H1 (cell line): ENCODE results near the gene CRTC2. TPM values are rescaled to one million over a fixed set of nuclear protein-coding genes. Genes with fewer than 3 reads are reported as not detected.

ENCODE experiments used
- CTCF ChIA-PET: fragments of 300-600 bp; sonication (Branson Sonifier 250); formaldehyde crosslinking; loops from one replicate; lab custom pipeline; 2021; ENCODE audit not compliant: partially characterized antibody; lab: Charles Lee
- POLR2A ChIA-PET: fragments of 300-600 bp; sonication (Branson Sonifier 250); formaldehyde crosslinking; loops from one replicate; lab custom pipeline; 2021; ENCODE audit warnings: inconsistent platforms; ENCODE audit not compliant: partially characterized antibody; lab: Charles Lee
- DNase-seq, 2 experiments: peaks; one replicate each; pipeline versions ENCODE4 v3.0.0 to v3.0.0-alpha.2; 2010 to 2022; ENCODE audit warnings: low spot score in 2 of 2, low read depth in 1 of 2, mixed read lengths in 1 of 2
- FAIRE-seq: peaks from 2 replicates; lab custom pipeline; 2011; peaks lifted over from hg19 to GRCh38; lab: Jason Lieb, UNC
- H2AFZ ChIP-seq: 2 replicates; pipeline ENCODE4 v1.8.1; 2012; ENCODE audit warnings: low read length, inconsistent platforms
- H2AK5ac ChIP-seq: 2 replicates; pipeline ENCODE4 v1.6.1; 2013; ENCODE audit warnings: low read depth, low read length
- H2BK120ac ChIP-seq: replicated peaks from 2 replicates; pipeline ENCODE3; 2013; ENCODE audit warnings: low read depth, low read length, inconsistent platforms
- H2BK12ac ChIP-seq: 2 replicates; pipeline ENCODE4 v1.6.1; 2013; ENCODE audit warnings: low read depth, low read length
- H2BK15ac ChIP-seq: 2 replicates; pipeline ENCODE4 v1.6.1; 2013; ENCODE audit warnings: low read length
- H2BK20ac ChIP-seq: 2 replicates; pipeline ENCODE4 v1.6.1; 2013; ENCODE audit warnings: low read length
- H2BK5ac ChIP-seq: 2 replicates; pipeline ENCODE4 v1.6.1; 2013; ENCODE audit warnings: low read depth, low read length
- H3K14ac ChIP-seq: 2 replicates; pipeline ENCODE4 v1.6.1; 2013; ENCODE audit warnings: inconsistent platforms; ENCODE audit not compliant: insufficient read length
- H3K18ac ChIP-seq: 2 replicates; pipeline ENCODE4 v1.6.1; 2013; ENCODE audit warnings: low read length; ENCODE audit errors: extremely low read depth
- H3K23ac ChIP-seq: 2 replicates; pipeline ENCODE4 v1.6.1; 2013; ENCODE audit warnings: inconsistent platforms; ENCODE audit not compliant: insufficient read length
- H3K23me2 ChIP-seq: 2 replicates; pipeline ENCODE4 v1.6.1; 2013; ENCODE audit warnings: low read depth, low read length
- H3K27ac ChIP-seq: 2 replicates; pipeline ENCODE4 v1.6.1; 2011; ENCODE audit warnings: low read depth, low read length, inconsistent platforms
- H3K27me3 ChIP-seq, 4 experiments: replicated peaks in 1 of 4; 1 replicate in 1 of 4; 2 replicates in 3 of 4; pipeline versions ENCODE4 v1.6.1 to v1.8.1; 2011 to 2013; ENCODE audit warnings: low read length in 3 of 4, mild to moderate bottlenecking in 3 of 4, inconsistent platforms in 2 of 4, mixed read lengths in 2 of 4, moderate library complexity in 1 of 4; ENCODE audit not compliant: control insufficient read depth in 3 of 4, insufficient read depth in 3 of 4; ENCODE audit errors: extremely low read depth in 1 of 4
- H3K36me3 ChIP-seq, 4 experiments: 2 replicates each; pipeline versions ENCODE4 v1.6.1 to v1.8.1; 2011 to 2013; ENCODE audit warnings: mild to moderate bottlenecking in 4 of 4, low read length in 3 of 4, moderate library complexity in 2 of 4, control low read depth in 1 of 4, inconsistent platforms in 1 of 4; ENCODE audit not compliant: insufficient read depth in 4 of 4, control insufficient read depth in 2 of 4
- H3K4ac ChIP-seq: replicated peaks from 2 replicates; pipeline ENCODE3; 2013; ENCODE audit warnings: low read length, low read depth, mixed read lengths, inconsistent platforms; ENCODE audit not compliant: insufficient read length
- H3K4me1 ChIP-seq, 4 experiments: replicated peaks in 1 of 4; 1 replicate in 1 of 4; 2 replicates in 3 of 4; pipeline versions ENCODE4 v1.6.1 to v1.8.1; 2011 to 2013; ENCODE audit warnings: low read length in 3 of 4, inconsistent platforms in 2 of 4, mixed read lengths in 1 of 4; ENCODE audit not compliant: insufficient read depth in 4 of 4, control insufficient read depth in 3 of 4
- H3K4me2 ChIP-seq, 2 experiments: 2 replicates each; pipeline versions ENCODE4 v1.6.1 to v1.8.1; 2011 to 2013; ENCODE audit warnings: low read depth in 2 of 2, low read length in 2 of 2, control low read depth in 1 of 2, inconsistent platforms in 1 of 2, mild to moderate bottlenecking in 1 of 2; ENCODE audit not compliant: insufficient read depth in 1 of 2
- H3K4me3 ChIP-seq, 4 experiments: fragments of 200-600, 300-600 bp in 1 of 4; sonication (generic), shearing (Covaris generic), sonication (Bioruptor Twin) in 1 of 4; 2 replicates each; pipeline versions ENCODE4 v1.5.1 to v1.8.1; 2011 to 2016; ENCODE audit warnings: low read length in 4 of 4, low read depth in 3 of 4, control low read depth in 2 of 4, inconsistent platforms in 2 of 4, mild to moderate bottlenecking in 2 of 4, mixed read lengths in 1 of 4, moderate library complexity in 1 of 4; ENCODE audit not compliant: insufficient read depth in 2 of 4; ENCODE audit errors: extremely low read depth in 1 of 4
- H3K56ac ChIP-seq: replicated peaks from 2 replicates; pipeline ENCODE3; 2013; ENCODE audit warnings: low read depth, mild to moderate bottlenecking, mixed read lengths, low read length, inconsistent platforms; ENCODE audit not compliant: insufficient read length
- H3K79me1 ChIP-seq: 2 replicates; pipeline ENCODE4 v1.6.1; 2013; ENCODE audit warnings: low read depth, low read length, control low read depth
- H3K79me2 ChIP-seq, 2 experiments: 2 replicates each; pipeline versions ENCODE4 v1.6.1 to v1.8.1; 2012 to 2013; ENCODE audit warnings: low read length in 2 of 2, mild to moderate bottlenecking in 2 of 2, inconsistent platforms in 1 of 2; ENCODE audit not compliant: insufficient read depth in 2 of 2, control insufficient read depth in 1 of 2
- H3K9ac ChIP-seq, 4 experiments: replicated peaks in 1 of 4; 1 replicate in 1 of 4; 2 replicates in 3 of 4; pipeline versions ENCODE4 v1.6.1 to v1.8.1; 2011 to 2013; ENCODE audit warnings: low read depth in 3 of 4, low read length in 3 of 4, control low read depth in 2 of 4, mild to moderate bottlenecking in 2 of 4, moderate library complexity in 2 of 4, inconsistent platforms in 1 of 4; ENCODE audit errors: extremely low read depth in 1 of 4
- H3K9me3 ChIP-seq, 2 experiments: 2 replicates each; pipeline versions ENCODE4 v1.6.1 to v1.8.1; 2012 to 2013; ENCODE audit warnings: mild to moderate bottlenecking in 2 of 2, moderate library complexity in 2 of 2, control low read depth in 1 of 2, inconsistent platforms in 1 of 2, low read depth in 1 of 2, low read length in 1 of 2, mixed read lengths in 1 of 2; ENCODE audit not compliant: insufficient read depth in 2 of 2
- H4K20me1 ChIP-seq, 2 experiments: replicated peaks in 1 of 2; 2 replicates each; pipeline versions ENCODE3 to v1.8.1; 2011 to 2013; ENCODE audit warnings: inconsistent platforms in 2 of 2, low read length in 2 of 2, mild to moderate bottlenecking in 1 of 2; ENCODE audit not compliant: insufficient read depth in 2 of 2, control insufficient read depth in 1 of 2
- H4K5ac ChIP-seq: 2 replicates; pipeline ENCODE4 v1.6.1; 2013; ENCODE audit warnings: low read length, low read depth, mixed read lengths, inconsistent platforms; ENCODE audit not compliant: insufficient read length
- H4K8ac ChIP-seq: 2 replicates; pipeline ENCODE4 v1.8.0; 2013; ENCODE audit warnings: mild to moderate bottlenecking, moderate library complexity, low read length, inconsistent platforms; ENCODE audit not compliant: insufficient read depth; ENCODE audit errors: extremely low read depth
- H4K91ac ChIP-seq: replicated peaks from 2 replicates; pipeline ENCODE3; 2013; ENCODE audit warnings: low read length, mixed read lengths, inconsistent platforms; ENCODE audit not compliant: insufficient read length
- CTCF ChIP-seq, 3 experiments: IDR thresholded peaks; 1 replicate in 2 of 3; 2 replicates in 1 of 3; pipeline versions ENCODE4 v1.5.1 to v1.6.1; 2011; ENCODE audit warnings: low read length in 3 of 3, mild to moderate bottlenecking in 3 of 3, inconsistent platforms in 2 of 3, low read depth in 1 of 3, moderate library complexity in 1 of 3; ENCODE audit not compliant: insufficient read depth in 1 of 3; ENCODE audit errors: control extremely low read depth in 1 of 3
- MAFK ChIP-seq: IDR thresholded peaks from 2 replicates; pipeline ENCODE4 v1.6.1; 2012; ENCODE audit warnings: low read depth, mild to moderate bottlenecking, improper control_type of control experiment, low read length
- RAD21 ChIP-seq, 2 experiments: IDR thresholded peaks in 1 of 2; conservative IDR thresholded peaks in 1 of 2; 2 replicates each; pipeline ENCODE4 v1.6.1; 2011; ENCODE audit warnings: low read depth in 2 of 2, low read length in 2 of 2, improper control_type of control experiment in 1 of 2, inconsistent platforms in 1 of 2, mild to moderate bottlenecking in 1 of 2, moderate library complexity in 1 of 2
- WGBS, 2 experiments: shearing (Covaris generic) in 1 of 2; methylation state at CpG; one replicate each; pipeline versions ENCODE4 v1.1.6 to v1.1.7; 2013 to 2015; ENCODE audit warnings: low lambda C conversion rate in 2 of 2, mixed read lengths in 2 of 2, inconsistent platforms in 1 of 2, low coverage in 1 of 2, missing lambda C conversion rate in 1 of 2; ENCODE audit not compliant: insufficient replicate concordance in 2 of 2, insufficient coverage in 1 of 2, insufficient read length in 1 of 2; ENCODE audit errors: extremely low coverage in 1 of 2, missing lambda C conversion rate in 1 of 2; 5-methylcytosine and 5-hydroxymethylcytosine counted together
- polyA plus RNA-seq, 7 experiments: library from polyadenylated mRNA; depleted of rRNA in 3 of 7; stranded (reverse) in 5 of 7; unstranded in 2 of 7; fragments of >200 nt in 5 of 7; fragments of 200-250 nt in 2 of 7; gene quantifications; 1 replicate in 5 of 7; 2 replicates in 1 of 7; 4 replicates in 1 of 7; pipeline versions ENCODE4 v1.2.1 to v1.2.3, GENCODE V29; 2011 to 2013; ENCODE audit warnings: missing spikeins in 2 of 7, mixed read lengths in 2 of 7
- total RNA-seq: library from RNA; stranded (reverse); fragmentation: NEBNext Ultra II Directional; extraction: Animal tissue kit (Norgen Biotek cat#: 25700); gene quantifications from 2 replicates; pipeline ENCODE4 v1.2.1, GENCODE V29; 2021

CRTC2 gene
- total and polyA plus RNA-seq, 2 of the 8 experiments (the other 6 are each of a cell fraction or from before 2014, with no cell fraction given): 28.6 to 34.3 TPM

DNA sequence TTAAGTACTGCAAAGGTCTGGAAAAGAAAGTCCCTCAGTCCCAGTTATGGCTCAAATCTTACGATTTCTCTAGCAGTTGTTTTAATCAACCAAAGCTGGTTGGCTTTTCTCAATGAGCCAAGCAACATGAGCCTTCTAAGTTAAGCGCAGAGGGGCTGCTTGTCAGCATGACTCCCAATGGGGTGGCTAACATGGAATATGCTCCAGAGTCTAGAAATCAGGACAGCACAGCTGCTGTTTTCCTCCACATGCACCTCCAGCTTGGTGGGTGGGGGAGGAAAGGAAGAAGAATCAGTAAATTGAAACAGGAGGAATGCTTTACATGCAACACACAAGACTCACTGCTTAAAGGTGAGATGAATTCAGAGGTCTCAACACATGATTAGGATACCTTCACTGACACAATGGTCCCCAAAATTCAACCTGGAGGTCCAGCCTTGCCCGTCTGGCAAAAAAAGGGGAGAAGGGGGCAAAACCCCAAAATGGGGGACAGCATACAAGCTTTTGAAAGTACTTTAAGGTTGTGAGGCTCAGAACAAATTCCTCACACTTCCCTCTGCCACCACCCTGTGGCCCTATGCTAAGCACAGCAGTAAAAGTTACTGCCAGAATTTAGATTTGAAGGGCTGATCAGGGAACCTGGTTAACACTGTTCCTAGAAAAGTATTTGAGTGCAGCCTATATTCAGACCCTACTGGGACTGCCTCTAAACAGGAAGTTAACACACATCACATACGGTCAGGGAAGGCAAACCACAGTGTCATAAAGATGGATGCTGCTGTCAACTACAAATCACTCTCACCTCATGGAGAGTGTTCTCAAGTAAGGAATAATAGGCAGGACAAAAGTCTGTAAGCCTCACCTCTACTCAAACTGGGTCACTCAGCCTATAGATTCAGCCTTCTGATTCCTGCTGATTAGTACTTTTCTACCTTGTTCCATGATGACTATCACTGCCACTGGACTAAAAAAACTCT lies 38.2 kb downstream of the CRTC2 start:
- Histone ChIP-seq H3K14ac (no peak overlapping the region), H4K91ac (no peak overlapping the region), H4K5ac (no peak overlapping the region), H3K4me3 (peak overlapping the region; percentile 8 to 100 (median 53); a peak in 5 of 8 replicates), H2BK5ac (no peak overlapping the region), H2AK5ac (no peak overlapping the region), H4K8ac (no peak overlapping the region), H2AFZ (no peak overlapping the region), H3K9me3 (no peaks in the 10 kb centered on the region), H2BK12ac (no peak overlapping the region), H4K20me1 (peaks cover 28 to 30% of the 10 kb centered on the region in 2 experiments), H3K18ac (no peak overlapping the region), H3K27me3 (no peaks in the 10 kb centered on the region), H2BK120ac (no peak overlapping the region), H3K36me3 (peaks cover 0 to 8% (median 0%) of the 10 kb centered on the region in 4 experiments; a peak in 4 of 8 replicates), H3K4ac (no peak overlapping the region), H3K9ac (peak overlapping the region in 1 of 4 experiments; percentile 53; a peak in 1 of 7 replicates), H3K4me2 (peak overlapping the region; percentile 94 to 95), H2BK20ac (no peak overlapping the region), H2BK15ac (no peak overlapping the region), H3K79me2 (peaks cover 40 to 69% of the 10 kb centered on the region in 2 experiments), H3K23ac (no peak overlapping the region), H3K23me2 (peaks cover 20% of the 10 kb centered on the region), H3K79me1 (peaks cover 13% of the 10 kb centered on the region), H3K56ac (no peak overlapping the region), H3K27ac (0 out of 2 replicates have a peak overlapping the region, but pooled peaks have one; percentile 22), H3K4me1 (peaks cover 6 to 14% (median 11%) of the 10 kb centered on the region in 4 experiments)
- CTCF ChIA-PET: interaction anchor here (0.5 to 2.3 kb wide), 15 partner anchors 9 to 409 kb away, joined by 3 to 9 read pairs (median 4); partner anchors contain the start of genes RAB13 and RPS27
- POLR2A ChIA-PET: interaction anchor here (0.6 to 7.9 kb wide), 19 partner anchors 8 to 136 kb away, joined by 3 to 73 read pairs (median 4); partner anchors contain the start of genes CREB3L4, DENND4B, RAB13 and RPS27
- TF ChIP-seq RAD21 (IDR thresholded peaks at IDR 0.05 in 1 of 2, conservative IDR thresholded peaks at IDR 0.05 in 1 of 2; ENCODE audit: low read depth in 2 of 2, low read length in 2 of 2) (peak; percentile 36; a peak in 3 of 4 replicates), CTCF (IDR thresholded peaks at IDR 0.05; ENCODE audit: control extremely low read depth in 1 of 3, insufficient read depth in 1 of 3, low read depth in 1 of 3, low read length in 3 of 3) (peak in 1 of 3 experiments; percentile 30; a peak in 1 of 4 replicates), MAFK (no peak)
- DNase-seq: no peak
- no peak for FAIRE-seq
- WGBS, 2 experiments: 80% methylated on average over 4 of the region's 4 CpGs; no CpG with 5 or more reads in 1 of the 2 experiments
